IPS DF 6.9 (cell line): ENCODE results near the gene KRTAP12-4.
"Not testable (repeated sequence)": the region's sequence is repeated elsewhere in the genome, so short reads cannot be mapped to it uniquely, and the experiment has no call there.

Experiments used
- DNase-seq: peaks from one replicate; pipeline ENCODE4 v3.0.0-alpha.2; 2013; ENCODE audit warnings: low read depth, low spot score
- H3K27ac ChIP-seq: one replicate; pipeline ENCODE4 v1.5.1; 2013; ENCODE audit warnings: low read length, control low read depth
- H3K27me3 ChIP-seq: 2 replicates; pipeline ENCODE4 v1.6.1; 2013; ENCODE audit warnings: mild to moderate bottlenecking, low read length; ENCODE audit not compliant: control insufficient read depth, insufficient read depth
- H3K36me3 ChIP-seq: 2 replicates; pipeline ENCODE4 v1.6.1; 2013; ENCODE audit warnings: low read length; ENCODE audit not compliant: control insufficient read depth, insufficient read depth
- H3K4me1 ChIP-seq: 2 replicates; pipeline ENCODE4 v1.6.1; 2013; ENCODE audit warnings: low read length; ENCODE audit not compliant: control insufficient read depth, insufficient read depth
- H3K4me3 ChIP-seq: 2 replicates; pipeline ENCODE4 v1.5.1; 2013; ENCODE audit warnings: mild to moderate bottlenecking, low read length
- H3K9me3 ChIP-seq: 2 replicates; pipeline ENCODE4 v1.6.1; 2013; ENCODE audit warnings: low read length, inconsistent platforms; ENCODE audit not compliant: control insufficient read depth, insufficient read depth
- WGBS: extraction: QIAGEN DNeasy Blood & Tissue Kit; methylation state at CpG from one replicate; pipeline ENCODE4 v1.1.7; 2013; ENCODE audit warnings: mixed read lengths, missing lambda C conversion rate; ENCODE audit not compliant: insufficient read length, insufficient coverage; 5-methylcytosine and 5-hydroxymethylcytosine counted together

KRTAP12-4 gene

GRCh38 chr21:44643741-44644310 lies 10.6 kb downstream of the KRTAP12-4 start:
- Histone ChIP-seq H3K4me3 (no peak overlapping the region), H3K27ac (no peak overlapping the region), H3K36me3 (no peaks in the 10 kb centered on the region), H3K27me3 (no peaks in the 10 kb centered on the region), H3K9me3 (no peaks in the 10 kb centered on the region), H3K4me1 (no peaks in the 10 kb centered on the region)
- DNase-seq: no peak
- WGBS: no CpG with 5 or more reads among the region's 14 CpGs

GRCh38 chr21:44640761-44641160 lies 13.7 kb downstream of the KRTAP12-4 start:
- Histone ChIP-seq H3K36me3 (no peaks in the 10 kb centered on the region), H3K4me1 (no peaks in the 10 kb centered on the region), H3K27ac (no peak overlapping the region), H3K9me3 (no peaks in the 10 kb centered on the region), H3K4me3 (no peak overlapping the region), H3K27me3 (no peaks in the 10 kb centered on the region)
- DNase-seq: no peak
- no CpG with 5 or more reads among the region's 5 CpGs for WGBS

DNA sequence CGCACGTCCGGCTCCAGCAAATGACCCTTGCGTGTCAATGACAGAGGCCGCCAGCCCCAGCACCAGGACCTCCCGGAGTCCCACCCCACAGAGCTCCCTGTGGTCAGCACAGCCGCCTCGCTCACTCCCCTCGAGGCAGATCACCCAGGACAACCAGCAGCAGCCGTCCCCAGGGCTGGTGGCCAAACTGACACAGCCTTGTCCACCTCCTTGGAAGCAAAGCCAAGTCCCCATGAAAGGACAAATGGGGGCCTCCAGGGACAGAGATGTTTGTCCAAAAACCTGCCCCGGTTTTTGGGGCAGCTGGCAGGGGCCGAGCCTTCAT lies 15.2 kb downstream of the KRTAP12-4 start:
- H3K27me3 ChIP-seq: no peaks in the 10 kb centered on the region
- no CpG with 5 or more reads among the region's 12 CpGs for WGBS
- no peaks in the 10 kb centered on the region for H3K4me1 ChIP-seq
- H3K4me3 ChIP-seq: no peak overlapping the region
- no peaks in the 10 kb centered on the region for H3K36me3 ChIP-seq
- DNase-seq: no peak
- H3K27ac ChIP-seq: no peak overlapping the region
- H3K9me3 ChIP-seq: no peaks in the 10 kb centered on the region

DNA sequence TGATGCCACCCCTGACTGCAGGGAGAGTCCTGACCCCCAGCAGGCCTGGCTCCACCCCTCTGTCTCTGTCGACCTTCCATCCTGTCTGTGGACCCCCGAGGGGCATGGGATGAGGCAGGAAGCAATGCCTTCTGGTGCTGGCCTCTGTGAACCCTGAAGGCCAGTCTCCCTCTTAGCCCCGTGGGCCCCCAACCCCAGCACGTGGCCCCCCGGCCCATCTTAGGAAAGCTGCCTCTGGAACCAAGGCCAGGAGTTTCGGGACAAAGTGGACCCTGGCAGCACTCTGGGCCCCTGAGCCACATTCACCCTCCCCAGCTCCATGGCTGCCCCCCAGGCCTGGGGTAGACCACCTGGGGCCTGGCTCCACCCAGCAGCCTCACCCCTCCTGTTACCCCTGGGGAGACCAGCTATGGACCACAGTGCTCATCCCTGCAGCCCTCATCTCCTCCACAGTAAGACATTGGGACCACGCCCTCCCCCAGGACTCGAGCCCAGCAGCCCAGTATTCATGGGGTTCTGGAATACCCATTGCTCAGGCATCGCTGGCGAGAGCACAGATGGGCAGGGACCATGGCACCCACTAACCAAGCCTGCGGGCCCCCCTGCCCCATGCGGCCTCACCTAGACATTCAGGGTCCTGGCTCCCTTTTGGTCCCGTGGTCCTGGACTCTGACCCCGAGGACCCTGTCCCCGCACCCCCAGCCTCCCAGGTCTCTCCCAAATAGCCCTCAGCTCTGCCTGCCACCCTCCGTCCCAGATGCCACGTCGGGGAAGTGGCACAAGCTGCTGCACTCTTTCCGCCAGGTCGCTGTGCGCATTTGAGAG lies 15.7 kb downstream of the KRTAP12-4 start:
- not testable (repeated sequence) for H3K36me3 ChIP-seq, H3K4me3 ChIP-seq, DNase-seq, H3K9me3 ChIP-seq, H3K4me1 ChIP-seq, H3K27me3 ChIP-seq, H3K27ac ChIP-seq
- WGBS: no CpG with 5 or more reads among the region's 21 CpGs

- not testable (repeated sequence) for DNase-seq, H3K27ac ChIP-seq, H3K36me3 ChIP-seq, H3K4me1 ChIP-seq, H3K4me3 ChIP-seq, H3K9me3 ChIP-seq, H3K27me3 ChIP-seq
- WGBS: no CpG with 5 or more reads among the region's 12 CpGs
These were observed 16.6 kb downstream of the KRTAP12-4 start for GRCh38 chr21:44637851-44638348.

DNA sequence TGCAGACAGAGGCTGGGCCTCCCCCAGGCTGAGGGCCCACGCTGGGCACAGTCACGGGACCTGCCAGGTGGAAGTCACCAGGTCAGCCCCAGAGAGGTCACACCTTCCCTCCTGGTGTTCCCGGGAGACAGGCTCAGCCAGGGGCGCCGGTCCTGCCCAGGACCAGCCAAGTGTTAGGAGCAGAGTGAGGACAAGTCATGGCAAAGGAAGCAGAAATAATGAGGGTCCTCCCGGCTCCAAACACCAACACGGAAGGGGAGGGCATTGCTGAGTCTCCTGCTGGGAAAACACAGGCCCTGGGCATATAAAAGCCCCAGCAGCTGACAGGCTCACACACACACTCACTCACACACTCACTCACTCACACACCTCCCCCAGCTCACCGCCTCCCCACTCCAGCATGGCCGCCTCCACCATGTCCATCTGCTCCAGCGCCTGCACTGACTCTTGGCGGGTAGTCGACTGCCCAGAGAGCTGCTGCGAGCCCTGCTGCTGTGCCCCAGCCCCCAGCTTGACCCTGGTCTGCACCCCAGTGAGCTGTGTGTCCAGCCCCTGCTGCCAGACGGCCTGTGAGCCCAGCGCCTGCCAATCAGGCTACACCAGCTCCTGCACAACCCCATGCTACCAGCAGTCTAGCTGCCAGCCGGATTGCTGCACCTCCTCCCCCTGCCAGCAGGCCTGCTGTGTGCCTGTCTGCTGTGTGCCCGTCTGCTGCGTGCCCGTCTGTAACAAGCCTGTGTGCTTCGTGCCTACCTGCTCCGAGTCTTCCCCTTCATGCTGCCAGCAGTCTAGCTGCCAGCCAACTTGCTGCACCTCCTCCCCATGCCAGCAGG lies 17.2 kb downstream of the KRTAP12-4 start, which contains the start of gene KRTAP10-10:
Gene KRTAP10-10, plus strand, starts transcription at position 339 of the 833 bp plus-strand sequence. Its CDS starts 62 bp downstream, at position 401.
- Histone ChIP-seq H3K27ac (no peak within 1 kb of the TSS), H3K4me3 (no peak within 1 kb of the TSS), H3K9me3 (no peaks in the 10 kb centered on the region), H3K4me1 (no peaks in the 10 kb centered on the region), H3K27me3 (no peaks in the 10 kb centered on the region), H3K36me3 (no peaks in the 10 kb centered on the region)
- DNase-seq: no peak
- no CpG with 5 or more reads among the region's 21 CpGs for WGBS

DNA sequence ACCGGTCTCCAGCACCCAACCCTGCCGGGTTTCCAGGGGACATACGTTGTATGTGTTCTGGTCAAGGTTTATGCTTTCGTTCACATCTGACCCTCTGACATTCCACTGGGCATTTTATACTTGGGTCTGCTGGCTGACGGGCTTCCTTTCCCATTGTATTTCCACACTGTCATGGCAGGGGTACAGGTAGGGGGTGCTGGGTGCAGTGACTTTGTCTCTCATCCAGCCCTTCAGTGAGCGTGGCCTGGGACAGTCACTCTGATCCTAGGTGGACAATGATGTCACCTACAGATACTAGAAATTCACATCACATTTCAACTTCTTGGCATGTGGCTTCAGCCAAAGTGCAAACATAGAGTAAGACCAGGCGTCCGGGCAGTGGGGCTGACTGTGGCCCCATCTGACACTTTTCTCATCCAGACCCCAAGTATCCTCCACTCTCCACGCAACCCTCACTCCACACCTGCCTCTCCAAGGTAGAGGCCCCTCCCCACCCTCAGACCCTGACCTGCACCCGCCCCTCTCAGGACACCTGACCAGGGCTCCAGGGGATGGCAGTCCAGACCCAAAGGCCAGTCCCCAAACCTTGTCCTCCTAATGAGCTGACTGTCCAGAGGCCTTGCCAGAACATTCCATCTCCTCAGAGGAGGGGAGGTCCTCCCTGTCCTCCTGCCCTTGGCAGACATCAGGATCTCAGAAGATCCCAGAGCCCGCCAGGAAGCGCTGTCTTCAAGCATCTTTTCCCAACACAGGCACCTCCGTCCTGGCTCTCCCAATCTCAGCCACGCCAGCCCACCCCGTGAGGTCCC lies 18.0 kb downstream of the KRTAP12-4 start:
- no peak for DNase-seq
- no peaks in the 10 kb centered on the region for H3K36me3 ChIP-seq
- WGBS: no CpG with 5 or more reads among the region's 15 CpGs
- no peaks in the 10 kb centered on the region for H3K27me3 ChIP-seq
- H3K4me1 ChIP-seq: no peaks in the 10 kb centered on the region
- H3K9me3 ChIP-seq: no peaks in the 10 kb centered on the region
- H3K27ac ChIP-seq: no peak overlapping the region
- H3K4me3 ChIP-seq: no peak overlapping the region

DNA sequence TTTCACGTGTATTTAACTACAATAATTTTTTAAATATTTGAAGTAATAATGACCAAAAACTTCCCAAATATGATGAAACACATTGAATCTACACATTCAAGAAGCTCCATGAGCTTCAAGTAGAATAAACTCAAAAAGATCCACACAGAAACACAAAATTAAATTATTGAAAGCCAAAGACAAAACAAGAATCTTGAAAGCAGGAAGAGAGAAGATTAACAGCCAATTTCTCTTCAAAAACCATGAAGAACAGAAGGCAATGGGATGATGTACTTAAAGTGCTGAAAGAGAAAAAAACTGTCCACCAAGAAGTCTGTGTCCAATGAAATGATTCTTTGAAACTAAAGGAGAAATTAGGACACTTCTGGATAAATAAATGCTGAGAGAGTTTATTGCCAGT lies 22.4 kb downstream of the KRTAP12-4 start:
- Histone ChIP-seq H3K27me3 (no peaks in the 10 kb centered on the region), H3K36me3 (no peaks in the 10 kb centered on the region), H3K9me3 (no peaks in the 10 kb centered on the region), H3K4me1 (no peaks in the 10 kb centered on the region), H3K4me3 (no peak overlapping the region), H3K27ac (no peak overlapping the region)
- no peak for DNase-seq
- WGBS: no CpG with 5 or more reads among the region's 1 CpG

- Histone ChIP-seq H3K27ac (no peak overlapping the region), H3K9me3 (no peaks in the 10 kb centered on the region), H3K27me3 (no peaks in the 10 kb centered on the region), H3K36me3 (no peaks in the 10 kb centered on the region), H3K4me1 (no peaks in the 10 kb centered on the region), H3K4me3 (no peak overlapping the region)
- WGBS: no CpG with 5 or more reads among the region's 2 CpGs
- no peak for DNase-seq
These were observed 24.0 kb downstream of the KRTAP12-4 start for GRCh38 chr21:44630440-44630839.
